HUES64 (cell line): ENCODE data around the gene PPP1R14B.

Experiments
- H3K27ac ChIP-seq: 2 replicates; pipeline ENCODE4 v1.7.0; 2013; ENCODE audit warnings: low read depth, low read length, inconsistent platforms
- H3K27me3 ChIP-seq: 2 replicates; pipeline ENCODE4 v1.6.1; 2013; ENCODE audit warnings: mild to moderate bottlenecking, low read length; ENCODE audit not compliant: insufficient read depth
- H3K36me3 ChIP-seq: 2 replicates; pipeline ENCODE4 v1.6.1; 2013; ENCODE audit warnings: mild to moderate bottlenecking, low read length; ENCODE audit not compliant: insufficient read depth
- H3K4me1 ChIP-seq: 2 replicates; pipeline ENCODE4 v1.6.1; 2013; ENCODE audit warnings: mild to moderate bottlenecking, low read length, moderate library complexity; ENCODE audit not compliant: insufficient read depth
- H3K4me3 ChIP-seq: 2 replicates; pipeline ENCODE4 v1.5.1; 2013; ENCODE audit warnings: mild to moderate bottlenecking, low read length, moderate library complexity
- H3K9ac ChIP-seq: 2 replicates; pipeline ENCODE4 v1.6.1; 2013; ENCODE audit warnings: mild to moderate bottlenecking, low read depth, low read length
- H3K9me3 ChIP-seq: 2 replicates; pipeline ENCODE4 v1.6.1; 2013; ENCODE audit warnings: low read depth, low read length; ENCODE audit not compliant: insufficient read depth
- WGBS: fragments of 150-250, 120-280 bp; methylation state at CpG from one replicate; pipeline ENCODE4 v1.1.7; 2013; ENCODE audit warnings: missing lambda C conversion rate; 5-methylcytosine and 5-hydroxymethylcytosine counted together

Gene PPP1R14B

GRCh38 chr11:64218628-64219353, 28.0 kb downstream of the PPP1R14B start:
- H3K4me3 ChIP-seq, result no peak overlapping the region
- H3K9me3 ChIP-seq, result no peaks in the 10 kb centered on the region
- H3K36me3 ChIP-seq, result peaks cover 15% of the 10 kb centered on the region
- no peaks in the 10 kb centered on the region for H3K27me3 ChIP-seq
- no peak overlapping the region for H3K27ac ChIP-seq
- WGBS, result 95% methylated on average over 11 of the region's 11 CpGs
- no peaks in the 10 kb centered on the region for H3K4me1 ChIP-seq
- no peak overlapping the region for H3K9ac ChIP-seq

GRCh38 chr11:64216879-64217278, 29.9 kb downstream of the PPP1R14B start:
- Histone ChIP-seq H3K27ac (no peak overlapping the region), H3K36me3 (peaks cover 14% of the 10 kb centered on the region), H3K27me3 (no peaks in the 10 kb centered on the region), H3K4me1 (no peaks in the 10 kb centered on the region), H3K9me3 (no peaks in the 10 kb centered on the region), H3K9ac (no peak overlapping the region), H3K4me3 (no peak overlapping the region)
- WGBS, result 92% methylated on average over 6 of the region's 6 CpGs

- Histone ChIP-seq H3K4me1 (no peaks in the 10 kb centered on the region), H3K27me3 (no peaks in the 10 kb centered on the region), H3K9me3 (no peaks in the 10 kb centered on the region), H3K36me3 (peaks cover 20% of the 10 kb centered on the region), H3K9ac (no peak overlapping the region), H3K4me3 (no peak overlapping the region), H3K27ac (no peak overlapping the region)
- WGBS, result 93% methylated on average over 30 of the region's 30 CpGs
These were observed 35.4 kb downstream of the PPP1R14B start for GRCh38 chr11:64211181-64211872.

- Histone ChIP-seq H3K4me3 (no peak overlapping the region), H3K4me1 (no peaks in the 10 kb centered on the region), H3K9me3 (no peaks in the 10 kb centered on the region), H3K27me3 (no peaks in the 10 kb centered on the region), H3K9ac (no peak overlapping the region), H3K36me3 (peaks cover 29% of the 10 kb centered on the region), H3K27ac (no peak overlapping the region)
- WGBS, result 95% methylated on average over 24 of the region's 24 CpGs
These were observed 36.3 kb downstream of the PPP1R14B start for GRCh38 chr11:64210301-64211020.

GRCh38 chr11:64209563-64209843, 37.2 kb downstream of the PPP1R14B start:
- no peaks in the 10 kb centered on the region for H3K9me3 ChIP-seq
- H3K9ac ChIP-seq, result no peak overlapping the region
- peaks cover 36% of the 10 kb centered on the region for H3K36me3 ChIP-seq
- no peaks in the 10 kb centered on the region for H3K4me1 ChIP-seq
- no peaks in the 10 kb centered on the region for H3K27me3 ChIP-seq
- H3K27ac ChIP-seq, result no peak overlapping the region
- 87% methylated on average over 8 of the region's 8 CpGs for WGBS
- no peak overlapping the region for H3K4me3 ChIP-seq

- 90% methylated on average over 18 of the region's 18 CpGs for WGBS
- H3K9me3 ChIP-seq, result no peaks in the 10 kb centered on the region
- H3K36me3 ChIP-seq, result peaks cover 42% of the 10 kb centered on the region
- no peaks in the 10 kb centered on the region for H3K4me1 ChIP-seq
- no peak overlapping the region for H3K4me3 ChIP-seq
- no peak overlapping the region for H3K9ac ChIP-seq
- no peak overlapping the region; the same call in 1 of the 2 replicates for H3K27ac ChIP-seq
- H3K27me3 ChIP-seq, result no peaks in the 10 kb centered on the region
These were observed 37.8 kb downstream of the PPP1R14B start for GRCh38 chr11:64208796-64209562.

- H3K36me3 ChIP-seq, result peaks cover 49% of the 10 kb centered on the region
- no peak overlapping the region for H3K4me3 ChIP-seq
These were observed 38.5 kb downstream of the PPP1R14B start for GRCh38 chr11:64208086-64208795.

GRCh38 chr11:64207256-64208085, 39.3 kb downstream of the PPP1R14B start:
- no peak overlapping the region for H3K9ac ChIP-seq
- H3K9me3 ChIP-seq, result no peaks in the 10 kb centered on the region
- WGBS, result 85% methylated on average over 30 of the region's 30 CpGs
- peaks cover 57% of the 10 kb centered on the region for H3K36me3 ChIP-seq
- H3K4me3 ChIP-seq, result no peak overlapping the region
- H3K27ac ChIP-seq, result peak overlapping the region; percentile 33; the same call in 1 of the 2 replicates
- H3K27me3 ChIP-seq, result no peaks in the 10 kb centered on the region
- H3K4me1 ChIP-seq, result no peaks in the 10 kb centered on the region

More at GRCh38 chr11:64208086-64208795, 38.5 kb downstream of the PPP1R14B start:
- 94% methylated on average over 23 of the region's 23 CpGs for WGBS
- no peaks in the 10 kb centered on the region for H3K27me3 ChIP-seq
- no peak overlapping the region for H3K9ac ChIP-seq
- H3K9me3 ChIP-seq, result no peaks in the 10 kb centered on the region
- no peak overlapping the region for H3K27ac ChIP-seq
- H3K4me1 ChIP-seq, result no peaks in the 10 kb centered on the region

- Histone ChIP-seq H3K9ac (no peak within 1 kb of the TSS; the same call in 1 of the 2 replicates), H3K27ac (peak within 1 kb of the TSS; percentile 33; the same call in 1 of the 2 replicates), H3K36me3 (peaks cover 64% of the 10 kb centered on the region), H3K4me3 (no peak within 1 kb of the TSS), H3K27me3 (no peaks in the 10 kb centered on the region), H3K9me3 (no peaks in the 10 kb centered on the region), H3K4me1 (no peaks in the 10 kb centered on the region)
- WGBS, result 93% methylated on average over 27 of the region's 27 CpGs
These were observed 40.1 kb downstream of the PPP1R14B start, which contains the start of gene FERMT3 for GRCh38 chr11:64206457-64207255. Gene FERMT3 (plus strand): TSS chr11:64206721. CDS start chr11:64207365, 644 bp downstream.
